HG02970 (cell line): ENCODE data around the gene KCNAB2.

Experiments used
- ATAC-seq: cut with Tn5 transposase; IDR thresholded peaks from one replicate; pipeline ENCODE4 v1.9.1; 2021; ENCODE audit warnings: mild to moderate bottlenecking, moderate library complexity, moderate number of reproducible peaks; ENCODE audit not compliant: unreplicated experiment, low FRiP score

Gene KCNAB2

DNA sequence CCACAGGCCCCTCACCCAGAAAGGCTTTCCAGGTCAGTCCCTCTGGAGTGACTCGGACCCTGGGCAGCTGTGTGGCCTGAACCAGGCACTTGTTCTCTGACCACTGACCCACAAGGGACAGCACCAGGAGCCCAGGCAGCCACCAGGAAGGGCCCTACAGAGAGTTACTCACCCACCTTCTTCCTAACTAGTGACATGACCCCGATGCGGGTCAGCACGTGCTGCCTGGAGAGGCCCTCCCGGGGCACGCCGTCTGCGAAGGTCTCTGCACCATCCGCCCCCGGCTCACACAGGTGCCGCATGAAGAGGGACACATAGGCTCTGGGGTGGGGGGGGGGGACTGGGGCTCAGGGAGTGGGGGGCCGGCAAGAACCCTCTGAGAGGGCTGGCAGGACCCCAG lies 78.7 kb downstream of the KCNAB2 start:
- no peak for ATAC-seq

DNA sequence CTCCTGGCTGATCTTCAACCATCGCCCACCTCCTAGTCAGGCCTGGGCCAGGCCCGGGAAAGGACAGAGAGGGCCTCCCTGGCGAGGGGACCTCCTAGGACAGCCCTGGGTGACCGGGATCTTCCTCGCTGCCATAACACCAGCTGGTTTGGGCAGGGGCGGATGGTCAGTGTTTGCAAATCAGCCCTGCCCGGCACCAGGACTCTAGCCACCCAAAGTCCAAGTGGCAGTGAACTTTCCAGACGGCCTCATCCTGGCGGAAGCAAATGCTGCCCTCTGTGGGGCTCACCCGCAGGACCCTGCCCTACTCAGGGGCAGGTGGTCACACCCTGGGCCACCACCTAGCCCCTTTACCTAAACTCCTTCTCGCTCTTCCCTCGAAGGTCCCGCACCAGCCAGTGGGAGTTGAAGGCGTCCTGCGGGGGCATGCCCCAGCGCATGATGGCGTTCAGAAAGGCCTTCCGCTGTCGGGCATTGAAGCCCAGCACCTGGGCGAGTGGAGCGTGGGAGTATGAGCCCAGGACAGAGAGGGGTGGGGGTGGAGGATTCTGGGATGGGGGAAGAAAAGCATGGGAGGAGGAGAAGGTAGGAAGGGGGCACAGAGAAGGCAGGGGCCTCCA lies 79.2 kb downstream of the KCNAB2 start:
- no peak for ATAC-seq

DNA sequence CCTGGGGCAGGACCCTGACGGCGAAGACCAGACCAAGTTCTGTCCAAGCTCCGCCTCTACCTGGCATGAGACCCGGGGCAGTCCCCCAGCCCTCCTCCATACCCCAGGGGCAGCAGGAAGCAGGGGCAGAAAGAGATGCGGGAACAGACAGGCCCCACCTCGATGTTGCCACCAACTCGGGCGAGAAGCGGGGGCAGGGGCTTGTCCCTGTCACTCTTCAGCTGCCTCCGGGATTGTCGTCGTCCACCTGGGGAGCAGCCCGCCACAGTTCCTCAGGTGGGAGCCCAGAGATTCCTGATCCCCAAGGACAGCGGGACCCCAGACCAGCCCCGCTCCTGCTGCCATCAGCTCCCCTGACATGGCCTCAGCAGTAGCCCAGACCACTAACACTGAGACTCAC lies 79.7 kb downstream of the KCNAB2 start:
- no peak for ATAC-seq

DNA sequence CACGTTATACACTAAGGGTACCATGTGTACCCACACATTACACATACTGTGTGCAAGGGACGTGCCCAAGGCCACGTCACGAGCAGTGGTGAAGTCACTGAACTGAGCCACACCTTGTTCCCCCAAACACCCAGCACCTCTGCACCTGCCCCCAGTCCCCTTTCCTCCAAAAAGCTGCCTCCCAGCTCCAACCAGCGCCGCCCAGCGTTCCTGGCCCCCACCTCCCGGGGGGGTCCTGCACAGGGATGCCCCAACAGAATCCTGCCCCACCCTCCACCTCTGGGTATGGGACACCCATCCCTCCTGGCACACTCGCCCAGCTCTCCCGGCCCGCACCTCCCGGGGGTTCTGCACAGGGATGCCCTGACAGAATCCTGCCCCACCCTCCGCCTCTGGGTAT lies 80.3 kb downstream of the KCNAB2 start:
- no peak for ATAC-seq

DNA sequence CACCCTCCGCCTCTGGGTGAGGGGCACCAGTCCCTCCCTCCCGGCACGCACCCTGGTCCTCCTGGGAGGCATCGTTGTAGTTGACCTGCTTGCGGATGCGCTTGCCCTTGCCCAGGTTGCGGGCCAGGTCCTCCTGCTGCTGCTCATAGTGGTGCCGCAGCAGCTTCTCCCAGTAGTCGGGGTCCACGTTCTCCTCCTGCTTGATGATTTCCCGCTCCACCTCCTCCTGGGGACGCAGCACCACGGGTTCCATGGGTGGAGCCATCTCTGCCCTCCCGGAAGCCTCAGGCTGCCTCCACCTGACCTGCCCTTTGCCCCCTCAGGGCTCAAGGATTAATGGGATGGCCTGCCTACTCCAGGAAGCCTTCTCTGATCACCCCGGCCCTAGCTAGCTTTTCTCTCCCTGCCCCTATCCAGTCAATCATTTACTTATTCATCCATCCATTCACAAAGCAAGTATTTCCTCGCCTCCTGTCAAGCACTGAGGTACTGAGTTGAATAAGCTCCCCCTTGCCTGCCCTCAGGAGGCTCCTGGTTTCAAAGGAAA lies 80.9 kb downstream of the KCNAB2 start:
- no peak for ATAC-seq

DNA sequence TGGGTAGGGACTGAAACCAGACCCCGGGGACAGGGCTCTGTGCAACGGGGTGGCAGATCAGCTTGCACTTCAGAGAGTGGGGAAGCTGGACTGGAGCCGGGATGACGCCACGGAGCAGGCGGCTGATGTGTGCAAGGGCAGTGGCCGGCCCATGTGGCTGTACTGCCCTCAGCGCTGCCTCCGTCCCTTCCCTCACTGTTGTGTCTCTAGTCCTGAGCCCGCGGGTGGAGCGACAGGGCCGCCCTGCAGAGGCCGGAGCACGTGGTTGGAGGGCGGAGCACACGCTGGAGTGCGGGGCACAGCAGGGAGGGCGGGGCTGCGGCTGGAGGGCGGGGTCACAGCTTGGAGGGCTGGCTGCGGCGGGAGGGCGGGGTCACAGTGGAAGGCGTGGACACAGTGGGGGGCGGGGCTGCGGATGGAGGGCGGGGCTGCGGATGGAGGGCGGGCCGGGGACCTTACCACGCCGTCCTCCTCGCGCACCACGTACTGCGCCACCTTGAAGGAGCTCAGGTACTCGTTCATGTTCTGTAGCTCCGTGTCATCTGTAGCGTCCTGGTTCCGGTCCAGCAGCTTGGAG lies 82.0 kb downstream of the KCNAB2 start:
- no peak for ATAC-seq

DNA sequence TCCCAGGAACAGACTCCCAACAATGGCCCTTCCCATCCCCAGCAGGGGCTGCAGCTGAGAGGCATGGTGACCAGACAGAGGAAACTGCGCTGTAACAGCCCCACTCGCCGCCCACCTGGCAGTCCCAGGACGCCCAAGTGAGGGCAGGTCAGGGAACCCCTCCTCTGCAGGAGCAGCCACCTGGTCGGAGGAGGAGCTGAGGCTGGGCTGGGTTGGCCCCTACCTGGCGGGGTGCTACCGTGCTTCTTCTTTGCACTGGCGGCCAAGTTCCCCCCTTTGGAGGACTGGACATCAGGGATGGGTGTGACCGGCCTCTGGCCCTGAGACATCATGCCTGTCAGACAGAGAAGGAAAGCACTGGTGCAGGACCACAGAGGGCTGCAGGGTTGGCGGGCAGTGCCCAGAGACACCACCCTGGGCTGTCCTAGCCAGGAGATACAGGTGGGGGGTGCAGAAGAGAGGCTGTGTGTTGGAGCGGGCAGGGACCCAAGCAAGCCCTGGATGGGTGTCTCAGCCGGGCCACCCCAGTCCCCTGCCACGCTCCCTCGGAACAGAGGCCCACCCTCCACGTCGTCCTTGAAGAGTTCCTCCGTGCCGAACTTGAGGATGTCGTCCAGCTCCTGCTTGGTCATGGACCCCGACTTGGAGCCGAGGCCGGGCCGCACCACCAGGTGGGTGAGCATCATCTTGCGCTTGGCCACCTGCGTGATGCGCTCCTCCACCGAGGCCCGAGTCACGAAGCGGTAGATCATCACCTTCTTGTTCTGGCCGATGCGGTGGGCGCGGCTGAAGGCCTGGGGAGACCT lies 82.8 kb downstream of the KCNAB2 start:
- no peak for ATAC-seq

DNA sequence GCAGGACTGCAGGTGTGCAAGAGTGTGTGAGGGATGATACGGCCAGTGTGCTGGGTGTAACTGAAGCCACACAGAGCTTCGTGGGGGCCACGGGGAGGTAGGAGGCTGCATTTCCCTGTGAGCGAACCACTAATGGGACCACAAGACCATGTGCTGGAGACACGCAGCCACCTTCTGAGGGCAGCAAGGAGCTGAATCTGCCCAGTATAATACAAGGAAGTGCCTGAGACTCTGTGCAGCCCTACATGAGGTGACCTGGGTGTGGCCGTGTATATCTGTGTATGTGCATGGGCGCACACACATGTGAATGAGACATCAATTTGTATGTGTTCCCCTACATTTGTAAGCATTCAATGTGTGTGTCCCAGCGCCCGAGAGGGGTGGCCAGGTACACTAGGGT lies 83.6 kb downstream of the KCNAB2 start:
- ATAC-seq = no peak

DNA sequence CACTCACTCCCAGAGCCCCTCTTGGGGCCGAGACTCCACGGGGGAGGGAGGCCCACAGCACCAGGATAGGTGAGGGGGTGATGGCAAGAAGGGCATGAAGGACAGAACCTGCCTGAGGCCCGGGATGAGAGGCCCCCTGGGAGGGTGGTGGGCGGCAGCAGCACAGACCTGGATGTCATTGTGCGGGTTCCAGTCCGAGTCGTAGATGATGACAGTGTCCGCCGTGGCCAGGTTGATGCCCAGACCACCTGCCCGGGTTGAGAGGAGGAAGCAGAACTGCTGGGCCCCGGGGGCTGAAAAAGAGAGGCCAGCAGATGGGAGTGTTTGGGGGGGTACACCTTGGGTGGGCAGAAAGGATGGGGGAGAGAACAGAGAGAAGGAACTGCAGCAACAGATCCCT lies 84.3 kb downstream of the KCNAB2 start:
- no peak for ATAC-seq

DNA sequence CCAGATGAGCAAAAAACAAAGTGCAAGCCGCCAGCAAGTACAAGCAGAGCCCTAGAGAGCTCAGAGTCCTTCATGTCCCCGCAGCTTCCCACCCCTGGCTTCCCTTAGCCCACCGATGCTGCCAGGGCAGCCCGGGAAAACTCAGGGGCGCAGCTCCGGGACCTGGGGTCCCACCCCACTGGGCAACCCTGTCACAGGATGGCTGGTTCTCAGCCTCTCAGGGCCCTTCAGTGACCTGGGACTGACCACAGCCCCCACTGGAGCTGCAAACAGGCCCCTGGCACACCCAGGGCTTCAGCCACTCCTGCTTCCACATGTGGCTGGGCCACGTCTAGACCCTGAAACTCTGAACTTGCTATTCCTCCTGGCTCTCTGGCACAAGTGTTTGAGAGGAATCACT lies 84.9 kb downstream of the KCNAB2 start:
- no peak for ATAC-seq

DNA sequence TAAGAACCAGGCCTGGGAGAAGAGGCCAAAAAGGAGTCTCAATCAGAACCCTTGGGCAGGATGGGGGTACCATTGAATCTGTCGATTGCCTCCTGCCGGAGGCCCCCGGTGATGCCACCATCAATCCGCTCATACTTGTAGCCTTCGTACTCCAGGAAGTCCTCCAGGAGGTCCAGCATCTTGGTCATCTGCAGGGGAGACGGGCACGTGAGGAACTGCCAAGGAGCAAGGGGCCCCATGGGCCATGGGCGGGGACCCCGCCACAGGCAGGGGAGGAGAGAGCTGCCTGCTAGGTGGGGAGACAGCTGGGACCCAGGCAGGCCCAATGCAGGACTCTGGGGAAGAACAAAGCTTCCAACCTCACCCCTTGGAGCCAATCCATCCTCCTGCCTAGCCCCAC lies 85.9 kb downstream of the KCNAB2 start:
- ATAC-seq = no peak

DNA sequence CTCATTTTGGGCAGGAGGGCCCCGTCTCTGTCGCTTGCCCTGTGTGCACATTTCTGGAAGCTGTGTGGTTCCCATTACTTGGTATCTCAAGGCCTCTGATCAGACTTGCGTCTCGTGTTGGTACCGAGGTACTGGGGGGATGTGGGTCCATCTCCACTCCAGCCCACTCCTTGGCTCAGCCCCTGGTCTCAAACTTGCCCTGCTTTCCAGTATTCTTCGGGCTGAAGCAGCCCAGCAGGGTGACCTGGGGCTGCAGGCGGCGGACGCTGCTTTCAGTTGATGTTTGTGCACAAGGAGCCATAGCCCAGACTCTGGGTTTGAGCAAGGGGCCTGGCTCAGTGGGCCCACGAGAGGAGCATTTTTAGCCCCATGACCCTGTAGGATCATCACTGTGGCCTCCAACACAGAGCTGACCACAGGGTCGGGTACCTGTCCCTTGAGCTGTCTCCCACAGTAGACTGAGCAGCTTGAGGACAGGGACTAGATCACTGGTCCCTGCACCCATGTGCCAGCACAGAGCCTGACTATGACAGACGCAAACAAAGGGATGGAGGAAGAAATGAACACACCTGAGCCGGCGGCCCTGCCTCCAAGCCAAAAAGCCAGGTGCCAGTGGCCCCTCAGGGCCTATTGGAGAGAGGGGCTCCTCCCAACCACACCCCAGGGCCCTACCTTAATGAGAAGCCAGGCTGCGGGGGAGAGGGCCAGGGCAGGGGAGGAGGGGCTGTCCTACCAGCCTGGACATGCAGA lies 87.6 kb downstream of the KCNAB2 start:
- no peak for ATAC-seq

DNA sequence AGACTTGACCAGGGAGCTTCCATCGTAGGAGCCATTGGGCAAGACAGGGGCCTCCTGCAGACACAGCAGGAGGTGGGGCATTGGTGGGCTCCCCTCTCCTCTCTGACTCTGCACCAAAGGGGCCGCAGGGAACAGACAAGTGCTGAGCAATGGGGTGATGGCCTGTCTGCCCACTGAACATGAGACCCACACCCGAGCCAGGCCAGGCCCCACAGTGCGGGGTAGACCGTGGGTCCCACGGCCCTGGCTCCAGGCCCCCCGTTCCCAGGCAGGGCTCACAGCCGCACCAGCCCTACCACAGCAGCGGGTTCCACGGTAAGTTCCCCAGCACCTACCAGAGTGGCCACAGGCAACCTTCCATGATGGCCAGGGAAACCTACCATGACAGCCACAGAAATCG lies 88.5 kb downstream of the KCNAB2 start:
- no peak for ATAC-seq

DNA sequence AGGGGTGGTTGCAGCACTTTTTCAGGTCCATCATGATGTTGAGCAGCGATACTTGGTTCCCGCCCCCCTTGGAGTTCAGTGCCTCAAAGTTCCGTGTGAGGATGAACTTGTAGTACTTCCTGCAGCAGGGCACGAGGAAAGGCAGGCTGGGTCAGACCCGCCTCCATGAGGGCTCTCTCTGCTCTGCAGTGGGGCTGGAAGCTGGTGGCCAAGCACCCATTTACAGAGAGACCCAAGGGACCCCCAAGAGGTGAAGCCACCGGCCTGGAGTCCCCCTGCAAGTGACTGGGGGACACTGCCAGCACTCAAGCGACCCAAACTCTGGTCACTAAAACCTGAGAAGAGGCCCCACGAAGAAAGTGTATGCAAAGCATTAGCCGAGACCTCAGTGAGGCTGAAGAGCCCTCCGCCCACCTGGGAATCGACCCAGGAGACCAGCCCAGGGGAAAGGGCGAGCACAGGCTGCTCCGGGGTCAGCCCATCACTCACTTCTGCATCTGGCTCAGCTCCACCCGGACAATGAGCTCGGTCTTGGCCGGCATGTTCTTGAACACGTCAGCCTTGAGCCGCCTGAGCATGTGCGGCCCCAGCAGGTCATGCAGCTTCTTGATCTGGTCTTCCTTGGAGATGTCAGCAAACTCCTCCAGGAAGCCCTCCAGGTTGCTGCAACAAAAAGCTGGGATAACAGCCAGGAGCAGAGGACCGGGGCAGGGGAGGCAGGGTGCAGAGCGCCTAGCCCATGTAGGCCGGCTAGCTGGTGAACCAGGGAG lies 89.2 kb downstream of the KCNAB2 start:
- no peak for ATAC-seq

DNA sequence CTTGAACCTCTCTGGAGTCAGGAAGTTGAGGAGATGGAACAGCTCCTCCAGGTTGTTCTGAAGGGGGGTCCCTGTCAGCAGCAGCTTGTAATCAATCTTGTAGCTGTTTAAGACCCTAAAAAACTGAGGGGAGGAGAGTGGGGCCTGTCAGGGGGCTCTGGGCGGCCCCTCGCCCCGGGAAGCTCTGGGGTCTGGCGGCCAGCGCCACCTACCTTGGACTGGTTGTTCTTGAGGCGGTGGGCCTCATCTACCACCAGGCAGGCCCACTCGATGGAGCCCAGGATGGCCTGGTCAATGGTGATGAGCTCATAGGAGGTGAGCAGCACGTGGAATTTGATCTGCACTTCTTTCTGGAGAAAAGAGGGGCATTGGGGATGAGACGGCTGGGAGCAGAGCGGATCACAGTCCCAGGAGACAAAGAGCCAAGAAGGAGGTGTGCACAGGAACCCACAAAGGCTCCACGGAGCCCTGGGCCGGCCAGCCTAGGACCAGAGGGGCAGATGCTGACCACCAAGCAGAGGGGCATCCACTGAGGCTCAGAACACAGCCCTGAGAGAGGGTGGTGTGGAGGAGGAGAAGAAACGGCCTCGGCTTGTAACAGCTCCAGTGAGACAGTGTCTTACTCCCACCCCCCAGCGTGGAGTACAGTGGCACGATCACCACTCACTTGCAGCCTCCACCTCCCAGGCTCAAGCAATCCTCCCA lies 91.0 kb downstream of the KCNAB2 start:
- ATAC-seq = no peak

DNA sequence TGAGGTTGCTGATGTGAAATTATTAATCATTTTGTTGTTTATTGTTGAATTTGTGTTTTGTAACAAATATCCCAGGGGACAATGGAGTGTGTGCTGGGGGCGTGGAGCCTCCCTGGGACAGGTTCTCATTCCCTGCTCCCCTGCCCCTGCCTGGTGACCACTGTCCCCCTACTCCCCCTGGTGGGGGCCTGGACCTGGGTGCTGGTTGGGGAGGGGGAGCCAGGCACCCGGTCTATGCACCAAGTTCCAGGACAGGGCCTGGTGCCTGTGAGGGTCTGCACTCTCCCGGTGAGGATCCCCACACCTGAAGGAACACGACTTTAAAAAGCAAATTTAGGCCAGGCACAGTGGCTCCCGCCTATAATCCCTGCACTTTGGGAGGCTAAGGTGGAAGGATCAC lies 92.1 kb downstream of the KCNAB2 start:
- no peak for ATAC-seq

DNA sequence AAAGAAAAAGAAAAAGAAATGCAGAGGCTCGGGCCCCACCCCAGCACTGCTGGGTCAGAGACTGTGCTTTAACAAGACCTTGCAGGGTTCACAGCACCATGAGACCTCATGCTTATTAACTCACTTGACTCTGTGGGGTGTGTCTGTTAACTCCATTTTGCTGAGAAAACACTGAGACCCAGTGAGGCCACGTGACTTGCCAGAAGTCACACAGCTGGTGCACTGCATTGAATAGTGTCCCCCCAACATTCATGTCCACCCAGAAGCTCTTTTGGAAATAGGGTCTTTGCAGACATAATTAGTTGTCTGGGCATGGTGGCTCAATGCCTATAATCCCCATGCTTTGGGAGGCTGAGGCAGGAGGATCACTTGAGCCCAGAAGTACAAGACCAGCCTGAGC lies 94.7 kb downstream of the KCNAB2 start:
- no peak for ATAC-seq

DNA sequence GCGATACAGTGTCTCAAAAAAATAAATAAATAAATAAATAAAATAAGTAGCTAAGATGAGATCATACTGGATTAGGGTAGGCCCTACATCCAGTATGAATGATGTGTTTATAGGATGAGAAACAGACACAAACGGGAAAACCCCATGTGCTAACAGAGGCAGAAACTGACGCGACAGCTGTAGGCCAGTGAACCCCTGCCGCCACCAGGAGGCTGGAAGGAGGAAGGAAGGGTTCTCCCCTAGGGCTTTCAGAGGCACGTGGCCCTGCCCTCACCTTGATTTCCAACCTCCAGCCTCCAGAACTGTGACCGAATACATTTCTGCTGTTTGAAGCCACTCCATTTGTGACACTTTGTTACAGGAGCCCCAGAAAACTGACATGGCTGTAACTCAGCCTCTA lies 95.9 kb downstream of the KCNAB2 start:
- no peak for ATAC-seq

DNA sequence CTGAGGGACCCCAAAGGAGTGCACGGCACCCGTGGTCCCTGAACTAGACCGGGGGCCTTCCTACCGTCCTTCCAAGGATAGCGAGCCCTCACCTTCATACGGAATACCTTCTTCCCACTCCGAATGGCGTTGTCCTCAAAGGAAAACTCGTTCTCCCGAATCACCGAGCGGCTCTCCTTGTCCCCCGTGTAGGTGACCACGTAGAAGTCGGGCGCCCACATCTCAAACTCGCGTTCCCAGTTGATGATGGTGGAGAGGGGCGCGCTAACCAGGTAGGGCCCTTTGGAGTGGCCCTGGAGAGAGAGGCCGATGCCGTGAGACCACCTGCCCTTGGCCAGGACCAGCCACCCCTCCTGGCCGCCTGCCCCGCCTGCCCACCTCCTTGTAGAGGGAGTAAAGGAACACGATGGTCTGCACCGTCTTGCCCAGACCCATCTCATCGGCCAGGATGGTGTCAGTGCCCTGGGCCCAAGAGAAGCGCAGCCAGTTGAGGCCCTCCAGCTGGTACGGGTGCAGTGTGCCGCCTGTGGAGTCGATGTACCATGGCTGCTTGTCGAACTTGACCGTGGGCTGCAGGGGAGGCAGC lies 96.4 kb downstream of the KCNAB2 start:
- ATAC-seq = no peak
